Measurements from ENCODE around the gene C19orf38. TPM values are rescaled to one million over a fixed set of nuclear protein-coding genes. Genes with fewer than 3 reads are reported as not detected.

C19orf38 gene
- total RNA-seq, 4 donors from 2014 or later: 0.97 to 3.6 (median 1.1) TPM; not detected in 1

DNA sequence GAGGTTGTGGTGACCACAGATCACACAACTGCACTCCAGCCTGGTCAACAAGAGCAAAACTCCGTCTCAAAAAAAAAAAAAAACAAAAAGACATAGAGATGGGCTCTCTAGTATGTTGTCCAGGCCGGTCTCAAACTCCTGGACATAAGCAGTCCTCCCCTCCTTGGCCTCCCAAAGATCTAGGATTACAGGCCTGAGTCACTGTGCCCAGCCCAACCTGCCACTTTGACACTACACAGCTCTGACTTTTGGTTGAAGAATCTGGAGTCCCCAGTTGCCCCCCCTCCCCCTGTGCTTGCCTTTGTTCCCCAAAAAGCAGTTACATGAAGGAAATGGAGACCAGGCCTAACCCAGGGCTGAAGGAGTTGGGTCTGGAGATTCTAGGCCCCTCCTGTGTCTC lies 36.1 kb downstream of the C19orf38 start:
- 38% methylated on average over 2 of the region's 2 CpGs for WGBS
- Histone ChIP-seq H3K9me3 (no peaks in the 10 kb centered on the region), H3K36me3 (no peaks in the 10 kb centered on the region), H3K4me1 (peaks cover 26 to 67% (median 49%) of the 10 kb centered on the region in 4 donors), H3K27me3 (peaks cover 0 to 4% (median 0%) of the 10 kb centered on the region in 4 donors), H3K27ac (replicated peaks in 1 of 4) (peak overlapping the region in 1 of 4 donors; percentile 16), H3K4me3 (no peak overlapping the region)
- no peak for DNase-seq (ENCODE audit: extremely low spot score)
- TF ChIP-seq EP300 (IDR thresholded peaks at IDR 0.05) (no peak), POLR2AphosphoS5 (IDR thresholded peaks at IDR 0.05) (peak in 1 of 2 donors; percentile 57)
- TF ChIP-seq, protein P1, sequence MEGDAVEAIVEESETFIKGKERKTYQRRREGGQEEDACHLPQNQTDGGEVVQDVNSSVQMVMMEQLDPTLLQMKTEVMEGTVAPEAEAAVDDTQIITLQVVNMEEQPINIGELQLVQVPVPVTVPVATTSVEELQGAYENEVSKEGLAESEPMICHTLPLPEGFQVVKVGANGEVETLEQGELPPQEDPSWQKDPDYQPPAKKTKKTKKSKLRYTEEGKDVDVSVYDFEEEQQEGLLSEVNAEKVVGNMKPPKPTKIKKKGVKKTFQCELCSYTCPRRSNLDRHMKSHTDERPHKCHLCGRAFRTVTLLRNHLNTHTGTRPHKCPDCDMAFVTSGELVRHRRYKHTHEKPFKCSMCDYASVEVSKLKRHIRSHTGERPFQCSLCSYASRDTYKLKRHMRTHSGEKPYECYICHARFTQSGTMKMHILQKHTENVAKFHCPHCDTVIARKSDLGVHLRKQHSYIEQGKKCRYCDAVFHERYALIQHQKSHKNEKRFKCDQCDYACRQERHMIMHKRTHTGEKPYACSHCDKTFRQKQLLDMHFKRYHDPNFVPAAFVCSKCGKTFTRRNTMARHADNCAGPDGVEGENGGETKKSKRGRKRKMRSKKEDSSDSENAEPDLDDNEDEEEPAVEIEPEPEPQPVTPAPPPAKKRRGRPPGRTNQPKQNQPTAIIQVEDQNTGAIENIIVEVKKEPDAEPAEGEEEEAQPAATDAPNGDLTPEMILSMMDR (IDR thresholded peaks at IDR 0.05): no peak
- intact Hi-C loops (cut with DNase I): loop anchor here (5.0 kb wide), 1 partner anchor 38 kb away; no protein-coding TSS in a partner anchor

DNA sequence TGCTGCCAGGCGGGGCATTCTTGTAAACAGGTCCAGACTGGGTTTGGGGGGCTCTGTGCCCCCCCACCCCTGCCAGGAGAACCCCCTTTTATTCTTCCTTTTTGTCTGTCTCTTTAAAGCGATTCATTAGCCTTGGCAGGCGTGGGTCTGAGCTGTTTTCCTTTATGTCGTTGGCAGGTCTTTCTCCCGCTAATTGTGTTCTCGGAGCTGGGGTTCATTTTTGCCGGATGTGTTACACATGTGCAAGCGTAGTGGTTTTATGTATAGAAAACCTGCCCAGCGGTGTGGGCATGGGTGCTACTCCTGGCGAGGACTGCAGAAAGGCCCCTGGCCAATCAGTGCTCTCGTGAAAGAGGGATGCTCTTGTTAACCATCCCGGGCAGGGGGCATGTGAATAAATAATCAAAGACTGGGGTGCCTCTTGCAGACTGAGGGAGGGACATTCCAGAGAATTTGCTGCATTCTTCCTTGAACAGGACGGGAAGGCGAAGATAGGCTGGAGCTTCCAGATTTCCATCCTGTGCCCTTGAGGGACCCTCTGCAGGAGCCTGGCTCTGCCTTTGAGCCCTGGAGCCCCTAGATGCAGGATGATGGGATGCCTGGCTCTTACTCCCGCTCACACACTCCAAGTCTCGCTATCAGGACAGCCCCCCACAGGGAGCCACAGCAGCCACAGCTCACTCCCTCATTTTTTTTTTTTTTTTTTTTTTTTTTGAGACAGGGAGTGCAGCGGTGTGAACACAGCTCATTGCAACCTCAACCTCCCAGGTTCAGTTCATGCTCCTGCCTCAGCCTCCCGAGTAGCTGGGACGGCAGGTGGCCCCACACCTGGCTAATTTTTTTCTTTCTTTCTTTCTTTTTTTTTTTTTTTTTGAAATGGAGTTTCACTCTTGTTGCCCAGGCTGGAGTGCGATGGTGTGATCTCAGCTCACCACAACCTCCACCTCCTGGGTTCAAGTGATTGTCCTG lies 37.3 kb downstream of the C19orf38 start:
- Histone ChIP-seq H3K4me1 (peaks cover 22 to 57% (median 46%) of the 10 kb centered on the region in 4 donors), H3K27me3 (no peaks in the 10 kb centered on the region), H3K9me3 (no peaks in the 10 kb centered on the region), H3K36me3 (no peaks in the 10 kb centered on the region), H3K4me3 (no peak overlapping the region), H3K27ac (replicated peaks in 1 of 4) (peak overlapping the region in 1 of 4 donors; percentile 16)
- TF ChIP-seq EP300 (IDR thresholded peaks at IDR 0.05) (no peak), POLR2A (IDR thresholded peaks at IDR 0.05; ENCODE audit: low read depth) (no peak)
- intact Hi-C loops (cut with DNase I): no loop called here
- DNase-seq (ENCODE audit: extremely low spot score): no peak
- WGBS: 71% methylated on average over 20 of the region's 20 CpGs

DNA sequence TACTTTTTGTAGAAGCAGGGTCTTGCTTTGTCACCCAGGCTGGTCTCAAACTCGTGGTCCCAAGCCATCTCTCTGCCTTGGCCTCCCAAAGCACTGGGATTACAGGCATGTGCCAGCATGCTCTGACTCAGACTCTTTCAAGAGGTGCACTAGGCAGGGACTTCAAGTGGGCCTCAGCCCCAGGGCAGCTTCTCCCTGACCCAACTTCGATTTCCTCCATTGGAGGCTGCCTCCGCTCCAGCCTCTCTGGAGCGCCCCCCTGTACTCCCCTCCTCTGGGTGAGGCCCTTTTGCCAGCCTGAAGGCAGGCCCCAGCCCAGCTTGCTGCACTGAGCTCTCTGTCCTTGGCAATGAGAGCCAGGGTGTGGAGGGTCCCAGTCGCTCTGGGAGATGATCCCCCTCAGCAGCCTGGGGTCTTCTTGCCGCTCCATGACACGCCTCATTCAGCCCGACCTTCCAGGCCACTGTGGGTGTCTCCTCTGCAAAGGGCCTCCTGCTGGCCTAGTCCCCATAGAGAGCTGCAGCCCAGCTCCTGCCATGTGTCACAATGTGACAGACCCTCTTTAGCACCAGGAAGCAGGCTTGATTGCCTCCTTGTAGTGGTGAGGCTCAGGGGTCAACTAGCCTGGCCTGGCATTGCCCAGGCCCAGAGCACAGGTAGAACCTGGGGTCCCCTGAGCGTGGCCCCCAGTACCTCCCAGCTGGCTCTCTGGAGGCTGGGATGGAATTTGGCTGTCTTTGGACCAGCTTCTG lies 39.6 kb downstream of the C19orf38 start:
- Histone ChIP-seq H3K27me3 (no peaks in the 10 kb centered on the region), H3K36me3 (no peaks in the 10 kb centered on the region), H3K4me1 (peaks cover 23 to 61% (median 49%) of the 10 kb centered on the region in 4 donors), H3K9me3 (no peaks in the 10 kb centered on the region), H3K4me3 (no peak overlapping the region), H3K27ac (replicated peaks in 1 of 4) (no peak overlapping the region)
- TF ChIP-seq, protein P1 (IDR thresholded peaks at IDR 0.05): no peak
- TF ChIP-seq POLR2AphosphoS5 (IDR thresholded peaks at IDR 0.05): no peak
- TF ChIP-seq EP300 (IDR thresholded peaks at IDR 0.05): no peak
- no peak for TF ChIP-seq POLR2A (IDR thresholded peaks at IDR 0.05; ENCODE audit: low read depth)
- no peak for DNase-seq (ENCODE audit: extremely low spot score)
- intact Hi-C loops (cut with DNase I): no loop called here
- 86% methylated on average over 9 of the region's 9 CpGs for WGBS

DNA sequence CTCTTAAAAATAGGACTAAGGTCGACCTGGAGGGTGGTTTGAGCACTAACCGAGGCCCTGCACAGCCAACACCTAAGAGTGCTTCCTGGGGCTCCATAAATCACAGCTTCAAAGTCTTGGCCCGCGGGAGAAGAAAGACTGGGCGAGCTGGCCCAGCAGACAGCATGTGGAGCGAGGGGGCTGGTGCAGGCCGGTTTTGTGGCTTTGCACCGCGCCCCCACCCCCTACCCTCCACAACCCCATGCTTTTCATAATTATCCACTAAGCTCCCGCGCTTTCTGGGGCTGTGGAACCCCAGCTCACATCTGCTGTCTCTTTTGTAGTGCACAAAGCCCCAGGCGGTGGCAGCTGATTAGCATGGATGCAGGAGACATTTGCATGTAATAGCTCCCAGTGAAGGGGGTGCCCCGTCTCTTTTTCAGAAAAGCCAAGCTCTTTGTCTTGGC lies 40.2 kb downstream of the C19orf38 start:
- Histone ChIP-seq H3K27me3 (no peaks in the 10 kb centered on the region), H3K27ac (replicated peaks in 1 of 4) (no peak overlapping the region), H3K36me3 (no peaks in the 10 kb centered on the region), H3K9me3 (no peaks in the 10 kb centered on the region), H3K4me3 (no peak overlapping the region), H3K4me1 (peaks cover 21 to 63% (median 48%) of the 10 kb centered on the region in 4 donors)
- no peak for TF ChIP-seq EP300 (IDR thresholded peaks at IDR 0.05)
- TF ChIP-seq POLR2A (IDR thresholded peaks at IDR 0.05; ENCODE audit: low read depth): no peak
- TF ChIP-seq, protein P1 (IDR thresholded peaks at IDR 0.05): no peak
- TF ChIP-seq POLR2AphosphoS5 (IDR thresholded peaks at IDR 0.05): no peak
- 77% methylated on average over 11 of the region's 13 CpGs for WGBS
- intact Hi-C loops (cut with DNase I): no loop called here
- DNase-seq (ENCODE audit: extremely low spot score): no peak

DNA sequence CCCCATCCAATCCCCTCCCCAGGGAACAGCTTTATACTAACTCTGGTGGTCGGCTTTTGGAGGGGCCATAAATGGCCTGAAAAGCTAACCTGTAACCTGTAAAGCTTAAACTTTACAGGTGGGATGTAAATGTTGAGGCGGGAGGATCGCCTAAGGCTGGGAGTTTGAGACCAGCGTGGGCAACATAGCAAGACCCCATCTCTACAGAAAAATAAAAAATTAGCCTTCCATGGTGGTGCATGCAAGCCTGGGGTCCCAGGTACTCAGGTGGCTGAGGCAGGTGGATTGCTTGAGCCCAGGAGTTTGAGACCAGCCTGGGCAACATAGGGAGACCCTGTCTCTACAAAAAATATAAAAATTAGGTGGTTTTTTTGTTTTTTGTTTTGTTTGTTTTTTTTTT lies 41.7 kb downstream of the C19orf38 start:
- Histone ChIP-seq H3K4me3 (no peak overlapping the region), H3K9me3 (no peaks in the 10 kb centered on the region), H3K36me3 (no peaks in the 10 kb centered on the region), H3K27me3 (no peaks in the 10 kb centered on the region), H3K4me1 (peaks cover 27 to 61% (median 42%) of the 10 kb centered on the region in 4 donors), H3K27ac (replicated peaks in 1 of 4) (no peak overlapping the region)
- DNase-seq (ENCODE audit: extremely low spot score): no peak
- intact Hi-C loops (cut with DNase I): no loop called here
- WGBS: 96% methylated on average over 4 of the region's 4 CpGs
- TF ChIP-seq, protein P1 (IDR thresholded peaks at IDR 0.05): no peak
- no peak for TF ChIP-seq POLR2A (IDR thresholded peaks at IDR 0.05; ENCODE audit: low read depth)
- no peak for TF ChIP-seq EP300 (IDR thresholded peaks at IDR 0.05)
- TF ChIP-seq POLR2AphosphoS5 (IDR thresholded peaks at IDR 0.05): no peak

Measured in esophagus muscularis mucosa (tissue), 4 donors.